Parathyroid adenoma (tissue), 2 donors: ENCODE measurements around the gene RASD2.

Experiments used
- H2AFZ ChIP-seq: fragments of 300-600 bp; sonication (generic); one replicate; pipeline ENCODE4 v1.7.0; 2017; ENCODE audit warnings: antibody characterized with exemption, mild to moderate bottlenecking
- H3K27ac ChIP-seq: fragments of 300-600 bp; sonication (generic); one replicate; pipeline ENCODE4 v1.7.0; 2017
- H3K27me3 ChIP-seq: fragments of 300-600 bp; sonication (generic); one replicate; pipeline ENCODE4 v1.7.0; 2017; ENCODE audit warnings: low read length; ENCODE audit not compliant: control insufficient read depth, insufficient read depth
- H3K36me3 ChIP-seq: fragments of 300-600 bp; sonication (generic); one replicate; pipeline ENCODE4 v1.7.0; 2017; ENCODE audit warnings: low read length; ENCODE audit not compliant: control insufficient read depth, insufficient read depth
- H3K4me1 ChIP-seq: fragments of 300-600 bp; sonication (generic); one replicate; pipeline ENCODE4 v1.7.0; 2017; ENCODE audit warnings: control low read depth
- H3K4me2 ChIP-seq: fragments of 300-600 bp; sonication (generic); one replicate; pipeline ENCODE4 v1.7.0; 2017; ENCODE audit warnings: low read length
- H3K4me3 ChIP-seq: fragments of 300-600 bp; sonication (generic); one replicate; pipeline ENCODE4 v1.7.0; 2017; ENCODE audit warnings: low read depth, low read length
- H3K79me2 ChIP-seq: fragments of 300-600 bp; sonication (generic); one replicate; pipeline ENCODE4 v1.7.0; 2017; ENCODE audit warnings: control low read depth
- H3K9ac ChIP-seq: fragments of 300-600 bp; sonication (generic); one replicate; pipeline ENCODE4 v1.7.0; 2017; ENCODE audit warnings: mild to moderate bottlenecking
- H3K9me3 ChIP-seq: fragments of 300-600 bp; sonication (generic); one replicate; pipeline ENCODE4 v1.7.0; 2017; ENCODE audit warnings: low read length; ENCODE audit not compliant: control insufficient read depth
- TF ChIP-seq, protein P1 (sequence below): fragments of 300-600 bp; sonication (generic); IDR thresholded peaks from one replicate; pipeline ENCODE4 v1.7.0; 2017; ENCODE audit warnings: antibody characterized with exemption, mild to moderate bottlenecking
- donor health status: primary hyperparathyroidism.

Gene RASD2

DNA sequence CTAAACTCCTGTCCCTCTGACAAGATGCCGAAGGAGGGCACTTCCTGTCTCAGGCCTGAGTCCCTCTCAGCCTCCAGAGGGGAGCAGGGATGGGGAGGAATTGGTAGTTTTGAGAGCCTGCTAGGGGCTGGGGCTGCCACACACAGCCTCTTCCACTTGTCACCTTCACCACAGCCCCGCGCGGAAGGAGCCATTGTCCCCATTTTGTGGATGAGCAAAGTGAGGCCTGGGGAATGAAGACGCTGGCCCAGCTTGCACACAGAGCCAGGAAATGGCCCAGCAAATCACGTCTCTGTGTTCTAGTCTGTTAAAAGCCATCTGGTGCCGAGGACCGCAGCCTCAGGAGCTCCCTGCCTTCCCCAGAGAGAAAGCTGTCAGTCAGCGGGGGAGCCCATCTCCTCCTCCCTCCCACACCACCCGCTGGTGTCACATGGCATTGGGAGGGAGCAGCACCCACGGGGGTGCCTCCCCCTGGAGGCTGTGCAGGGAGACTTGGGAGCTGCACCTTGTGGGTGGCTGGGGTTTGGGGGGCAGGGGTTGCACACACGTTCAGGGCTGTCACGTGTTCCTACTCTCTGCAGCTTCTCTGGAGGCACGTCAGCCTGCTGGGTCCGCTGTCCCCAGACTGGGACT, 34.6 kb downstream of the RASD2 start:
- Histone ChIP-seq H3K4me3 (no peak overlapping the region), H3K27ac (no peak overlapping the region), H2AFZ (no peak overlapping the region), H3K27me3 (no peaks in the 10 kb centered on the region), H3K36me3 (no peaks in the 10 kb centered on the region), H3K9ac (no peak overlapping the region), H3K79me2 (no peaks in the 10 kb centered on the region), H3K4me2 (no peak overlapping the region), H3K9me3 (no peaks in the 10 kb centered on the region), H3K4me1 (no peaks in the 10 kb centered on the region)
- TF ChIP-seq, protein P1, sequence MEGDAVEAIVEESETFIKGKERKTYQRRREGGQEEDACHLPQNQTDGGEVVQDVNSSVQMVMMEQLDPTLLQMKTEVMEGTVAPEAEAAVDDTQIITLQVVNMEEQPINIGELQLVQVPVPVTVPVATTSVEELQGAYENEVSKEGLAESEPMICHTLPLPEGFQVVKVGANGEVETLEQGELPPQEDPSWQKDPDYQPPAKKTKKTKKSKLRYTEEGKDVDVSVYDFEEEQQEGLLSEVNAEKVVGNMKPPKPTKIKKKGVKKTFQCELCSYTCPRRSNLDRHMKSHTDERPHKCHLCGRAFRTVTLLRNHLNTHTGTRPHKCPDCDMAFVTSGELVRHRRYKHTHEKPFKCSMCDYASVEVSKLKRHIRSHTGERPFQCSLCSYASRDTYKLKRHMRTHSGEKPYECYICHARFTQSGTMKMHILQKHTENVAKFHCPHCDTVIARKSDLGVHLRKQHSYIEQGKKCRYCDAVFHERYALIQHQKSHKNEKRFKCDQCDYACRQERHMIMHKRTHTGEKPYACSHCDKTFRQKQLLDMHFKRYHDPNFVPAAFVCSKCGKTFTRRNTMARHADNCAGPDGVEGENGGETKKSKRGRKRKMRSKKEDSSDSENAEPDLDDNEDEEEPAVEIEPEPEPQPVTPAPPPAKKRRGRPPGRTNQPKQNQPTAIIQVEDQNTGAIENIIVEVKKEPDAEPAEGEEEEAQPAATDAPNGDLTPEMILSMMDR = no peak

DNA sequence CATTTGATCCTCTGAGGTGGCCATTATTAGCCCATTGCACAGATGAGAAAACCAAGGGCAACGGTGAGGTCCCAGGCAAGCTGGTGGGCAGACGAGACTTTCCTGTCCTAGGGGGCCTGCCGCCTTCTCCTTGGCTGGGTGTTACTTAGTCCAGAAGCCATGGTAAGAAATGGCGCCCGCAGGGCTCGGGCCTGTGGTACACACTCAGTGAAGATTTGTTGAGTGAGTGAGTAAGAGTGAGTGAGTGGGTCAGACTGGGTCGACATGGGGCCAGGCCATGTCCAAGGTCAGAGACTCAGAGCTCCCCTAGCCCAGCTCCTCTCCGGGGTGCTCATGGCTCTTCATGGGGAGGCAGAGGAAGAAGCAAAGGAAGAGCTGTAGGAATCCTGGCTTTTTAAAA, 36.0 kb downstream of the RASD2 start:
- H3K4me3 ChIP-seq = no peak overlapping the region
- H3K4me2 ChIP-seq = no peak overlapping the region
- H3K27ac ChIP-seq = no peak overlapping the region
- no peak overlapping the region for H2AFZ ChIP-seq
- TF ChIP-seq, protein P1 = no peak
- H3K79me2 ChIP-seq = no peaks in the 10 kb centered on the region
- H3K4me1 ChIP-seq = no peaks in the 10 kb centered on the region
- H3K9me3 ChIP-seq = no peaks in the 10 kb centered on the region
- no peaks in the 10 kb centered on the region for H3K36me3 ChIP-seq
- no peak overlapping the region for H3K9ac ChIP-seq
- H3K27me3 ChIP-seq = no peaks in the 10 kb centered on the region

DNA sequence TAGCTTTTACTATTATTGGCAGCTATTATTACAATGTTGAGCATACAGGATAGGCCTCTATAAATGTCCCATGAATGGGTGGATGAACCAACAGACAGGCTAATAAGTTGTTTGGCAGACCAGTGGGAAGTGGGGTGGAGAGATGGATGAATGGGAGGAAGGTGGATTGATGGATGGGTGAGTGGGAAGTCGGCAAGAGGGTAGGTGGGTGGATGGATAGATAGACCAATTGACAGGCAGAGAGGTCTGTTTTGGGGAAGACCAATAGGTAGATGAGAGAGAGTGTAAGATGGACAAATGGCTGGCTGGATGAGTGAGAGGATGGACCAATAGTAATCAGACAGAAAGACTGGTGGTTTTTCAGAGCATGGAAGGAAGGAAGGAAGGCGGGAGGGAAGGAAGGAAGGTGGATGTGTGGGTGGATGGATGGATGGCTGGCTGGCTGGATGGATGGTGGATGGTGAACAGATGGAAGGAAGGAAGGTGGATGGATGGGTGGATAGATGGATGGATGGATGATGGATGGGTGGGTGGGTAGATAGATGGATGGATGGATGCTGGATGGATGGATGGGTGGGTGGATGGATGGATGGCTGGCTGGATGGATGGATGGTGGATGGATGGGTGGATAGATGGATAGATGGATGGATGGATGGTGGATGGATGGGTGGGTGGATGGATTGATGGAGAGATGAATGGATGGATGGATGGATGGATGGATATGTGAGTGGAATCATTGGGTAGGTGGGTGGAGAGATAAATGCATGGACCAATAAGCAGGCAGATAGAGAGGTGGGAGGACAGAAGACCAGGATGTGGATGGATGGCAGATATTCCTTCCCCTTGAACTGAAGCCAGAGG, 37.4 kb downstream of the RASD2 start:
- Histone ChIP-seq H3K36me3 (no peaks in the 10 kb centered on the region), H2AFZ (no peak overlapping the region), H3K4me1 (no peaks in the 10 kb centered on the region), H3K79me2 (no peaks in the 10 kb centered on the region), H3K27ac (no peak overlapping the region), H3K27me3 (no peaks in the 10 kb centered on the region), H3K4me3 (no peak overlapping the region), H3K4me2 (no peak overlapping the region), H3K9ac (no peak overlapping the region), H3K9me3 (no peaks in the 10 kb centered on the region)
- TF ChIP-seq, protein P1 = no peak

DNA sequence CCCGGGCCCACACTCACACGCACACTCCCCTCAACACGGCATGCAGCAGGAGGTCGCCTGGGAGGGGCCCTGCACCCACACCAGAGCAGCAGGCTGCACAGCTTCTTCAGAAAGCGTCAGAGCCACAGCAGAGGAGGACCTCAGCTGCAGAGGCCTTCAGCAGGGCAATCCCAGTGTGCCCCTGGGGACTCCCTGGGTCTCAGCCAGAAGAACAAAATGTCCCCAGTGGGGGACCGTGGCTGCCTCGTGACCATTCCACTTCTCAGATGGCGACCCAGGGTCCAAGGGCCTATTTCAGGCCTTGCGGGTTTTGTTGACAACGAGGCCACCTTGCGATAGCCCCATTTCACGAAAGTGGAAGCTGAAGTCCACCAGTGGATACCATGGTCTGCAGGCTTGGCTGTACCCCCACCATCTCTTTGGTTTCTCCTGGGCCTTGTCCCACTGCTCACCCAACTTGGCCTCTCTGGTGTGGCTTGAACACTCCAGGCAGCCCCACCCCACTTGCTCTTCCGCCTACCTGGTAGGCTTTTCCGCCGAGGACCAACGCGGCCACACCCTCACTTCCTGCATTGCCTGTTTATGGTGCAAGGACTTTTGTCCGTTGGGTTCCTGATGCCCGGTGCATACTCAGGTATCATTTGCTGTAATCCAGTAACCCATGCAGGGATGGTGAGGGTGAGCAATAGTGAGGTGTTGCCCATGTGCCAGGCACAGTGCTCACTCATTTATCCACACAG, 38.4 kb downstream of the RASD2 start:
- TF ChIP-seq, protein P1 = no peak

More for the DNA sequence above, 38.4 kb downstream of the RASD2 start:
- Histone ChIP-seq H3K4me2 (no peak overlapping the region), H3K4me1 (no peaks in the 10 kb centered on the region), H3K27me3 (no peaks in the 10 kb centered on the region), H3K79me2 (no peaks in the 10 kb centered on the region), H3K27ac (no peak overlapping the region), H3K36me3 (no peaks in the 10 kb centered on the region), H3K9me3 (no peaks in the 10 kb centered on the region), H3K4me3 (no peak overlapping the region), H3K9ac (no peak overlapping the region), H2AFZ (no peak overlapping the region)
